ENCODE data around the gene PRTFDC1. TPM values are rescaled to one million over a fixed set of nuclear protein-coding genes. Genes with fewer than 3 reads are reported as not detected.

Gene PRTFDC1, protein sequence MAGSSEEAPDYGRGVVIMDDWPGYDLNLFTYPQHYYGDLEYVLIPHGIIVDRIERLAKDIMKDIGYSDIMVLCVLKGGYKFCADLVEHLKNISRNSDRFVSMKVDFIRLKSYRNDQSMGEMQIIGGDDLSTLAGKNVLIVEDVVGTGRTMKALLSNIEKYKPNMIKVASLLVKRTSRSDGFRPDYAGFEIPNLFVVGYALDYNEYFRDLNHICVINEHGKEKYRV
- total RNA-seq, result 15.9 and 19.9 TPM in 2 replicates

DNA sequence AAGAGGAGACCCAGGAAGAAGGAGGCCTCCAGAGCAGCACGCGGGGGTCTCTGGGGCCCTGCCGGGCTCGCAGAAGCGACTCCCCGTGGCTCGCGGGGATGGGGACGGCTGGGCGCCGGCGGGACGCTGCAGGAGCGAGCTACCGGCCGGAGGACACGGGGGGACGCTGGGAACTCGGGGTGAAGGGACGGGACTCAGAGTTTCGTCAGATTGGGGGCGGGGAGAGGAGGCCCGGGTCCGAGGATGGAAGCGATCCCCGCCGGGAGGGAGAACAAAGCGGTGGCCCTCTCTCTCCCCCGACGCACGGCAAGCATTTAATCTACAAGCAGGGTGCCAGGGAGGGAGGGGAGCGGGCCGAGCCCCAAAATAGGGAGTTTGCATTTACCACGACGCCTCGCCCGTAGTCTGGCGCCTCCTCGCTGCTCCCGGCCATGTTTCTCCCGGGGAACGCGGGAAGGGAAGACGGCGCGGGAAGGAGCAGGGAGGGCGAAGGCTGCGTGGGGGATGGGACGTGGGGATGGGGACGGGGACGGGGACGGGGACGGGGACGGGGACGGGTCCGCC is at the start of gene PRTFDC1:
Gene PRTFDC1 (minus strand): TSS at position 464 of the 564 bp plus-strand sequence. CDS start 31 bp downstream, at position 433.

Other genes with a start within 250 kb of the PRTFDC1 start
- 44.5 and 46.1 TPM in 2 replicates for gene ARHGAP21, start 228.7 kb downstream of the PRTFDC1 start, total RNA-seq
- gene ENKUR, start 63.6 kb upstream of the PRTFDC1 start, total RNA-seq, result not detected in 2 replicates
- gene THNSL1, start 64.0 kb upstream of the PRTFDC1 start, total RNA-seq, result 2.3 and 3.3 TPM in 2 replicates
- under 0.01 TPM in 1 of 2 replicates, not detected in the other for gene GPR158, start 222.4 kb upstream of the PRTFDC1 start, total RNA-seq

Data from epithelial cell of umbilical artery (primary cell).